Measurements from ENCODE around the gene CALML6. TPM values are rescaled to one million over a fixed set of nuclear protein-coding genes. Genes with fewer than 3 reads are reported as not detected.

The CALML6 gene
- total and polyA plus RNA-seq, 2 of the 8 experiments (the other 6 are each of a cell fraction or from before 2014, with no cell fraction given): 0.54 to 1.3 TPM

GRCh38 chr1:1946540-1946939, 31.5 kb downstream of the CALML6 start:
- H4K20me1 ChIP-seq (replicated peaks in 1 of 2; ENCODE audit: control insufficient read depth in 1 of 2, insufficient read depth in 2 of 2, low read length in 2 of 2): no peaks in the 10 kb centered on the region

More at GRCh38 chr1:1946540-1946939, 31.5 kb downstream of the CALML6 start:
- Histone ChIP-seq H2AK5ac (ENCODE audit: low read depth, low read length) (no peak overlapping the region), H3K14ac (ENCODE audit: insufficient read length) (no peak overlapping the region), H4K91ac (replicated peaks; ENCODE audit: insufficient read length, low read length) (no peak overlapping the region), H2BK12ac (ENCODE audit: low read depth, low read length) (no peak overlapping the region), H2AFZ (ENCODE audit: low read length) (no peak overlapping the region), H3K23me2 (ENCODE audit: low read depth, low read length) (peaks cover 3% of the 10 kb centered on the region; the same call in 1 of the 2 replicates), H3K4ac (replicated peaks; ENCODE audit: insufficient read length, low read depth, low read length) (no peak overlapping the region), H3K36me3 (ENCODE audit: control insufficient read depth in 2 of 4, insufficient read depth in 4 of 4, low read length in 3 of 4) (no peaks in the 10 kb centered on the region; a peak in 1 of 8 replicates), H2BK20ac (ENCODE audit: low read length) (no peak overlapping the region), H2BK120ac (replicated peaks; ENCODE audit: low read depth, low read length) (no peak overlapping the region), H3K9me3 (ENCODE audit: insufficient read depth in 2 of 2, low read depth in 1 of 2, low read length in 1 of 2) (no peaks in the 10 kb centered on the region), H3K27me3 (replicated peaks in 1 of 4; ENCODE audit: control insufficient read depth in 3 of 4, extremely low read depth in 1 of 4, insufficient read depth in 3 of 4, low read length in 3 of 4) (no peaks in the 10 kb centered on the region), H3K23ac (ENCODE audit: insufficient read length) (no peak overlapping the region), H3K79me2 (ENCODE audit: control insufficient read depth in 1 of 2, insufficient read depth in 2 of 2, low read length in 2 of 2) (no peaks in the 10 kb centered on the region), H3K27ac (ENCODE audit: low read depth, low read length) (no peak overlapping the region), H4K8ac (ENCODE audit: extremely low read depth, insufficient read depth, low read length) (no peak overlapping the region; the same call in 1 of the 2 replicates), H4K5ac (ENCODE audit: insufficient read length, low read depth, low read length) (no peak overlapping the region), H3K4me2 (ENCODE audit: insufficient read depth in 1 of 2, low read depth in 2 of 2, low read length in 2 of 2) (no peak overlapping the region), H3K9ac (replicated peaks in 1 of 4; ENCODE audit: extremely low read depth in 1 of 4, low read depth in 3 of 4, low read length in 3 of 4) (no peak overlapping the region), H2BK5ac (ENCODE audit: low read depth, low read length) (no peak overlapping the region), H3K56ac (replicated peaks; ENCODE audit: insufficient read length, low read depth, low read length) (no peak overlapping the region), H3K18ac (ENCODE audit: extremely low read depth, low read length) (no peak overlapping the region), H3K4me3 (ENCODE audit: extremely low read depth in 1 of 4, insufficient read depth in 2 of 4, low read depth in 3 of 4, low read length in 4 of 4) (no peak overlapping the region), H3K4me1 (replicated peaks in 1 of 4; ENCODE audit: control insufficient read depth in 3 of 4, insufficient read depth in 4 of 4, low read length in 3 of 4) (peaks cover 0 to 2% (median 0%) of the 10 kb centered on the region in 4 experiments; a peak in 2 of 7 replicates), H2BK15ac (ENCODE audit: low read length) (no peak overlapping the region), H3K79me1 (ENCODE audit: low read depth, low read length) (no peaks in the 10 kb centered on the region)
- no peak for FAIRE-seq
- POLR2A ChIA-PET (ENCODE audit: partially characterized antibody): no interaction called here
- no peak for DNase-seq (ENCODE audit: low read depth in 1 of 2, low spot score in 2 of 2)
- TF ChIP-seq JUN (IDR thresholded peaks at IDR 0.05; ENCODE audit: low read depth, low read length) (no peak), CHD2 (IDR thresholded peaks at IDR 0.05; ENCODE audit: low read length) (no peak), EGR1 (IDR thresholded peaks at IDR 0.05; ENCODE audit: borderline replicate concordance, low read depth, low read length) (no peak), GTF2F1 (IDR thresholded peaks at IDR 0.05; ENCODE audit: borderline replicate concordance, low read depth, low read length) (no peak), CEBPB (IDR thresholded peaks at IDR 0.05; ENCODE audit: low read depth, low read length) (no peak), SIN3A (conservative IDR thresholded peaks at IDR 0.05 in 1 of 2, IDR thresholded peaks at IDR 0.05 in 1 of 2; ENCODE audit: low read depth in 1 of 2, low read length in 2 of 2) (no peak), HDAC2 (IDR thresholded peaks at IDR 0.05; ENCODE audit: borderline replicate concordance in 1 of 2, low read depth in 2 of 2, low read length in 2 of 2) (no peak), EP300 (IDR thresholded peaks at IDR 0.05; ENCODE audit: borderline replicate concordance in 1 of 2, low read depth in 2 of 2, low read length in 2 of 2) (no peak), FOSL1 (IDR thresholded peaks at IDR 0.05; ENCODE audit: insufficient read depth, low read depth, low read length) (no peak), HDAC6 (IDR thresholded peaks at IDR 0.05; ENCODE audit: low read depth, low read length) (no peak), SIX5 (IDR thresholded peaks at IDR 0.05; ENCODE audit: low read depth, low read length) (no peak), KDM1A (IDR thresholded peaks at IDR 0.05; ENCODE audit: borderline replicate concordance, low read length) (no peak)
- CTCF ChIA-PET (ENCODE audit: partially characterized antibody): interaction anchor here (0.6 to 9.3 kb wide), 7 partner anchors 8 to 882 kb away, joined by 3 to 145 read pairs (median 9); no protein-coding TSS in a partner anchor
- WGBS, 2 experiments (ENCODE audit: extremely low coverage in 1 of 2, insufficient coverage in 1 of 2, insufficient read length in 1 of 2, insufficient replicate concordance in 2 of 2, low coverage in 1 of 2, low lambda C conversion rate in 2 of 2, missing lambda C conversion rate in 1 of 2): 86% methylated on average over 11 of the region's 11 CpGs; no CpG with 5 or more reads in 1 of the 2 experiments
